HG02678 (cell line): Measurements from ENCODE around the gene CNTFR.

Experiments
- ATAC-seq: cut with Tn5 transposase; IDR thresholded peaks from one replicate; pipeline ENCODE4 v1.9.1; 2021; ENCODE audit warnings: mild to moderate bottlenecking, moderate library complexity; ENCODE audit not compliant: unreplicated experiment

Gene CNTFR

DNA sequence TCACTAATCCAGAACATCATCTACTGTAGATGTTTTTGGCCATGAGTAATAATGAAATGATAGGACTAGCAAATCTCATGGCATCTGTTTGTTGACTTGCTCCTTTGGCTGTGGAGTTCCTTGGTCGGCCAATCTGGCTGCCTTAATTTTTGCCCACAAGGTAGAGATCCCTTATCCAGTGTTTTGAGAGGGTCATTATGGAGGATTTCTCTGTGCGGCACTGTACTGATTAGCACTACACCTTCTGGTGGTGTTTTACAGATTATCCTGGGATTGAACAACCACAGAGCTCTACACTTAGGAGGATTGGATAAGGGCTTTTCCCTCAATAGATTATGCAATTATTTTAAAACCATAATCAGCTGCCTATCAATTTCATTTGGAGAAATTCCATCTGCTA is 63.5 kb downstream of the CNTFR start:
- ATAC-seq: no peak

DNA sequence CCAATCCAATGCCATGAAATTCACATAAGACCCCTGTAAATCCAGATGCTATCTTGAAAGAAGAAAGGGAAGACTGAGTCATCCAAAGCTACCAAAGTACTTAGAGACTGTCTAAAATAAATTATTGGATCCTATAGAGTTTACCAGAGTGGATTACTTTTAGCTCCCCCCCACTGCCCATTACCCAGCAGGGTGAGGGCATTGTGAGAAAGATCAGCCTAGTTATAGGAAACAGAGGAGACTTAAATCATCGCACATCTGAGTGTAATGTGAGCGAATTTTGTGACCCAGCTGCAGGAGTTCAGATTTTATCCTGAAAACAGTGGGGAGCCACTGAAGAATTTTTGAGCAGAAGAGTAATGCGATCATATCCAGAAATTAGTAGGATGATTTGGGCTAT is 65.2 kb downstream of the CNTFR start:
- no peak for ATAC-seq

DNA sequence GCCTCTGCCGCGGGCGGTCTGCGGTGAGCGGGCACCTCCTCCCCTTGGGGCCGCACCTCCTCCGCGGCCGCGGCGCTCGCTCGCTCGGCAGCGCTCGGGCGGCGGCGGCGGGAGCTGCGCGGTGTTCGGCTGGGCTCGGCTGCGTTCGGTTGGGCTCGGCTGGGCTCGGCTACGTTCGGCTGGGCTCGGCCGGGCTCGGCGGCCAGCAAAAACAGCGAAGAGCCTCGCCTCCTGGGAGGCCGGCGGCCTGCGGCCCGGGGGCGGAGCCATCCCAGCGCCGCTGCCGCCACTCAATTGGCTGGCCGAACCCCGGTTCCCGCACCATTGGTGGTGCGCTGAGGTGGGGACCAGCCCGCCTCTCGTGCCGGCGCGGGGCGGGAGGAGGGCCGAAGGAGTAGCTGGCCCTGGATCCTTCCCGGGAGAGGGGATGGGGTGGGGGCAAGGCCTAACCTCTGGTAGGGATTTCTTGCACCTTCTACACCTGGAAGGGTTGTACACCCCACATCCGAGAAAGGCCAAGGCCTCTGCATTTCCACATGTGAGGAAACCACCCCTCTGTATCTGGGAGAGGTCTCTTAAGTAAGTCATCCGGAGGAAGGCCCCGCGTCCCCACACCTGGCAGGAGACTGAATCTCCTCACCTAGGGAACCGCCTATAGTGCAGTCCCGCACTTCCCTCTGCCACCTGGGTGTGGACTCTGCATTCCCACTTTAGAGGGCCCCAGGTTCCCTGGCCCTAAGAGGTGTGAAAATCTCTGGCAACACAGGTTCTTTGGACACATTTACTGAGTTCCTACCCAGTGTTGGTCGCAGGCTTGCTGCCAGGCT is 66.3 kb downstream of the CNTFR start, which contains the start of gene ENHO:
Gene ENHO, minus strand, starts transcription at position 20 of the 827 bp plus-strand sequence. CDS start 1,295 bp downstream, outside the sequence.
- ATAC-seq: peak; percentile 87

DNA sequence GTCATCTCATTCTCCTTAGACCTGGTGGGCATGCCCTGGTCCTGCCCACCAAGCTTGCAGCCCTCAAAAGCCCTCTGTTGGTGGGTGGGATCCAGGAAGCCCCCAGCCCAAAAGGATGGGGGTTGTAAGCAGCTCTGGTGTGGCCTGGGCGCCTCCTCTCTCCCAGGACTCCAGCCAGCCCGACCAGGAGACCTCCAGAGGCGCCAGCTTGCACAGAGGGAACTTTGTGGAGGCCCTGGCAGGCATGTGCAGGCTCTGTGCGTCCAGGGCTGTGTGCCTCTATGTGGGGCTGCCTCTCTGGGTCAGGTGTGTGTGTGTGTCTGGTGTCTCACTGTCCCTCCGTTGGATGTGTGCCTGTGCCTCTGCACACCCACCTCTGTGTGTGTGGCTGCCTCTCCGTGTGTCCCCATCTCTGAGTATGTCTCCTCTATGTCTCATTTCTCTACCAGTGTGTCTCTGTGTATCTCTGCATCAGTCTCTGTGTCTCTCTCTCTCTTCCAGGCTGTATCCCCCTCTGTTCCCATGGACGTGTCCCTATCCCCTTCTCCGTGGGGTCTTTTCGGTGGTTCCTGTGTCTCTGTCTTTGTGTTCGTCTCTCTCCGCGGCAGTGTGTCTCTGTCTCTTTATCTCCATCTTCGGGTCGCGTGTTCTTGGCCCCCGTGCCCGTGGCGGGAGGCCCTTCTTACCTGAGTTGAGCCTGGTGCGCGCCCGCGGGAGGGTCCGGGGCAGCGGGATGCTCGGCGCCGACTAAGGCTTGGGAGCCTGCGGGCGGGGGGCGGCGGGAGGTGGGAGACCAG is 67.2 kb downstream of the CNTFR start:
- no peak for ATAC-seq

DNA sequence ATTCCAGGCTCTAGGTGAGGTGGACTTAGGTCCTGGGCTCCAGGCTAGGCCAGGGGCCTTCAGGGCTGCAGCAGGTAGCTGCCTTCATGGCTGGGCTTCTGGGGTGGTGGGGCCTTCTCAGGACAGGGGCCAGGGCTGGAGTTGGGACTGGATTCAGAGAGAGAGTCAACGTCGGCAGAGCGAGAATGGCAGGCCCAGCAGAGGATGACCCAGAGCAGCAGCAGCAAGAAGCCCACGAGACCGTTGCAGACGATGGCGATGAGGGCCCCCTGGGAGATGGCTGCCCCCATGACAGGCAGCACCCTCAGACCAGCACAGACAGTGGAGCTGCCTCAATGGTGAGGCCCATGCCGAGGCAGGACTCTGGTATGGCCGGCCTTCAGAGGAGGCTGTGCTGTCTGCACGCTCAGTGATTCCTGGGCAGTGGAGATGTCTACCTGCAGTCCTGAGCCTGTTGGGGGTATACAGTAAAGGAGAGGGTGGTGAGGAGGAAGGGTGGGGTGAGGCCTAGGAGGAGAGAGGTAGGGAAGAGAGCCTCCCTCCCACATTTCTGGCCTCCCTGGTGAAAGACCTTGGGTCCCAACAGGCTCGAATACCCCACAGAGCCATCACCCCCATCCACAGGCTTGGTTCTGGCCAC is 68.0 kb downstream of the CNTFR start:
- ATAC-seq: no peak

DNA sequence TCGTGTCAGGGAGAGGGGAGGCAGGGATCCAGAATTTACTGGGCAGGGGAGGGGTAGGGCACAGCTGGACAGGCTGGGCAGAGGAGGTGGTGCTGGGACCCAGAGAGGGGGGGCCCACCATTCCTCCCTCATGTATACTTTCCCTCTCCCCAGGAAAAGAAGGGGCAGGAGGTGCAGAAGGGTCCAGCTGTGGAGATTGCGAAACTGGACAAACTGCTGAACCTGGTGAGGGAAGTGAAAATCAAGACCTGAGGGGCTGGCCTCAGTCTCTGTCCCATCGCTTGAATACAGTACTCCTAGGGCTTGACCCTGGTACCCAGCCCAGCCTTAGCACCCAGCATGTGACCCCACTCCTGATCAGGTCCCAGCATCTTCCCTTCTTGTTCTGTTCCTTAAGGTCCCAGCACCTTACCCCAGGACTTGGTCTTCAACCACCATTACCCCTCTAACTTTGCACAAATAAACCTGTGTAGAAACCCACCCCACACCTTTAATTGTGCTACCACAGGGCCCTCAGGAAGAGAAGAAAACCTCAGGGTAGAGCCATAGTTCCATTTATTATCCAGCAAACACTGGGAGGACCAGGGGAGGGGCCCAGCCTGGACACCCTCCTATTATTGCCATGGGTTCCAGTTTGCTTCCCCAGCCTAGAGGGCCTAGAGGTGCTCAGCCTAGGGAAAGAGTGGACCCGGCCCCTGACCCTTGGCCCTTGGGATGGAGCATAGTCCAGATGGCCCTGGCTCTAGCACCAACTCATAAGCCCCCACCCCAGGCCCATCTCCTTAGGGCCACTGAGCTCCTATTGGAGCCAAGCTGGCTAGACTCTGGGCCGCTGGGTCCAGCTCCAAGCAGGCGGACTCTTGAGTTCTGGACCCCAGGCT is 68.8 kb downstream of the CNTFR start:
- no peak for ATAC-seq

DNA sequence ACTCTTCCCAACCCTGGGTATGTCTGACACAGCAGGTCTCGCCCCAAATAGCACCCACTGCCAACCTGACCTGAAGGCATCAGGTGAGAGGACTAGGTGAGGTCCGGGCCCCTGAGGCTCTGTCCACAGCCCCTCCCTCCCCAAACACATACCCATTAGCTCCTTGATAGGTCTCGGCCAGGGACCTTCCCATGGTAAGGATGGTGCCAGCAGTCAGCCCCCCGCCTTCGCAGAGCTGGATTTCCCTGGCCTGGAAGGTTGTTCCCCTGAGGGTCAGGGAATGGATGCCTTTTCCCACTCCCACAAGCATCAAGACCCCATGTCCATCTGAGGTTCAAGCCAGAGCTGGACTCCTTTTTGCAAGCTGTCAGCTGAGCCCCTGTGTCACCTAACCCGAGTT is 69.4 kb downstream of the CNTFR start:
- no peak for ATAC-seq

DNA sequence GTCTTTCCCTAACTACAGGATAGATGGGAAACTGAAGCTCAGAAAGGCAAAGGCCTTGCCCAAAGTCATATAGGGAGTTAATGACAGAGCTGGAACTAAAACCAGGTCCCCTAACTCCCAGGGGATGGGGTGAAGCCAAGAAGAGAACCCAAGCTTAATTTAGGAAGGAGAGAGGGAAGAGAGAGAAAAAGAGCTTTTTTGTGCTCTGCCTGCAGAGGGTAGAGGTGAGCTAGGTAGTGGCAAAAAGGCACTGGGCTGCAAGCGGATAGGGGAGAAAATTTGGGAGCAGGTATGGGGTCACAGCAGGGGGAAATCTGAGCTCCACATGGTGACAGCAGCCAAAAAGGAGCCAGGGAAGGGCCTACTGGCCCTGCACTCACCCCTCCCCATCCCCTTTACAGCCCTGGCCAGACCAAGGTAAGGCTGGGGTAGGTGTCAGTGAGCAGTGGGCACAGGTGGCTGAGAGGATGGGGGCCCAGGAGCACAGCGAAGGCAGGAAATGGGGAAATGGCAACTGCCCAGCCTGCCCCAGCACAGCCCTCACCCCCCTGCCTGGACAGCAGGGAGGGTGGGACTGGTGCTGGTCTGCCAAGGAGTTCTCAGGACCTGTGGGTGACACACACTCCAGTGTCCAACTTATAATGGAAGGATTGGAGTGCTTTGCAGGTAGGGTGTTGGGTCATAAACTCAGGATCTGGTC is 70.1 kb downstream of the CNTFR start:
- ATAC-seq: no peak

DNA sequence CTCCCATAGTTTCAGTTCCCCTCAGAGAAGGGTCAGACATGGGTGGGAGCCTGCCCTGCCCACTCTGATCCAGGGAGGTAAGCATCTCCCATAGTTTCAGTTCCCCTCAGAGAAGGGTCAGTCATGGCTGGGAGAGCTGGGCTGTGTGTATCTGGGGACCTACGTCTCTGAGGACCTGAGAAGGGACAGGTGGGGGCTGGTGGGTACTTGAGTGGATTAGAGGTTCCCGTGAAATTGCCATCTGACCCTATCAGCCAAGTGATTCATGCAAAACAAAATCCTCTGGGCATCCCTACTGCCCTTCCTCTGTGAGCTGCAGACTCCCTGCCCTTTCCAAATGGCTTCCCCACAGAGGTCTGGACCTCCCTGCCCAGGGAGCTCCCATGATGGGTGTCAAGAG is 70.6 kb downstream of the CNTFR start:
- no peak for ATAC-seq

DNA sequence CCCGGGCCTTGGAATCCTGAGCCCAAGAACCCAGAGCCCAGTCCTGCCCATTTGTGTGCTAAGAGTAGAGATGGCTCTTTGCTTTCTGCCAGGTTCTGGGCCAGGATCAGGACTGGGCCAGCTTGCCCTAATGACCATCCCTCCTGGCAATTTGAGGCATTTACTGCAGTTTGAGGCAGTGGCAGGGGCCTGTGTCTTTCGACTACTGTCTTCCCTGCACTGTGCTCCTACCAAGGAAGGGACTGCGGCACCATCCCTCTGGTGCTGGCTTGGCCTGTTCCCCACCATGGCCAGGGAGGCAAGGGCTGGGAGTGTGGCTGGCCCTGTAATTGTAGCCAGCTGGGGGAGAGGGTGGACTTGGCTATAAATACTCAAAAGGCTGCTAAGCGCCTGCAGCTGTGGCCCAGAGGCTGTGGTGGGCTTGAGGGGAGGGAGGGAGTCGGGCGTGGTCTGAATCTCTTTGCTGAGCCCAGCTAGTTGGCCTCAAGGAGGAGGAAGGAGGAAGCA is 71.4 kb downstream of the CNTFR start:
- no peak for ATAC-seq

DNA sequence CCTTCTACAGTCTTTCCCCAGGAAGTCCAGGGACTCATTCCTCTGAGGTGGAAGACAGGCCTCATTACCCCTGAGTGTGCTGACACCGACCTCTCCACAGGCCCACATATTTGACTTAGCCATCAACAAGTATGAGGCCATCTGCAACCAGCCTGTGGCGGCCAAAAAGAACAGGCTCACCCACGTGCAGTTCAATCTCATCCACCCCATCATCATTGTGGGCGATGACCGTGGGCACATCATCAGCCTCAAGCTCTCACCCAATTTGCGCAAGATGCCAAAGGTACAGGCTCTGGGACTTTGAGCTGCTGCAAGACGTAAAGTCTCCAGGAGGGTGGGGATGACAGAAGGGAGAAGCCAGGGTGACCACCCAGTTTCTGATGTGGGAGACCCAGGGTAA is 72.3 kb downstream of the CNTFR start:
- no peak for ATAC-seq

DNA sequence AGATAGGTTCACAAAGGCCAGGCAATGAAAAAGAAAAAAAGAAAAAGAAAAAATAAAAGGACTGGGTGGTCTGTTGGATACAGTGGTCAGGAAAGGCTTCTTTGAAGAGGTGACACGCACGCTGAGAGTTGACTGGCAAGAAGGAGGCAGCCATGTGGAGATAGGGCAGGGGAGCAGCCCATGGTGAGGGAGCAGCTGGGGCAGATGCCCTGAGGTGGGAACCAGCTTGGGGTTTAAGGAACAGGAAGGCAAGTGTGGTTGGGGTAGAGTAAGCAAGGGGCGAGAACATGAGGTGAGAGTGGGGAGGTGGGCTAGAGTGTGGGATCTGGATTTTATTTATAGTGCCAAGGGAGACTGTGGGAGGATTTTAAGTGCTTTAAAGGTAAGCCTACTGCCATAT is 73.6 kb downstream of the CNTFR start:
- ATAC-seq: no peak

DNA sequence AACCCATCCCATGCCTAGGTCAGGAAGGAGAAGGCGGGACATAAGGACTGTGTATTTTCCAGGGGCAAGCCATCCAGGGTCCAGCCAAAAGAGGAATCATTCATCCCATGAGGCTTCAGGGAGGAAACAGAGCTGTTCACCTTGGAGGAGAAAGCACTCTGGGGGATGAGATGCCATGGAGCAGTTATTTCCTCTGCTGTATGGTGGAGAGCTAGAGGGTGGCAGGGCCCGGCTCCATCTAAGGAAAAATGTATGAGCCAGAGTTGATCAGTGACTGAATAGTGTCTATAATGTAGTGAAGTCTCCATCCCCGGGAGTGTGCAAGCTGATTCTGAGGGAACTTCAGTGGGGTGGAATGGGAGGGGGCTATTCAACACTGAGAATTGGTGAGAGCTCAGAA is 74.7 kb downstream of the CNTFR start:
- no peak for ATAC-seq

DNA sequence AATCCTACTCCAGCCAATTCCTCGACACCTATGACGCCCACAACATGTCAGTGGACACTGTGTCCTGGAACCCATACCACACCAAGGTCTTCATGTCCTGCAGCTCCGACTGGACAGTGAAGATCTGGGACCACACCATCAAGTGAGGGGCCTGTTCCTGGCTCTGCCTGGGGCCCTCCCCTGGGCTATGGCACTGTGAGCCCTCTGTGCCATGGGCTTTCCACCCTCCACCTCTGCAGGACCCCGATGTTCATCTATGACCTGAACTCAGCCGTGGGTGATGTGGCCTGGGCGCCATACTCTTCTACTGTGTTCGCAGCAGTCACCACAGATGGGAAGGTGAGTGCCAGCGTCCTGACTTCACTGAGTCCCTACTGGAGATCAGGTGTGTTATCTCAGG is 75.1 kb downstream of the CNTFR start:
- ATAC-seq: no peak

DNA sequence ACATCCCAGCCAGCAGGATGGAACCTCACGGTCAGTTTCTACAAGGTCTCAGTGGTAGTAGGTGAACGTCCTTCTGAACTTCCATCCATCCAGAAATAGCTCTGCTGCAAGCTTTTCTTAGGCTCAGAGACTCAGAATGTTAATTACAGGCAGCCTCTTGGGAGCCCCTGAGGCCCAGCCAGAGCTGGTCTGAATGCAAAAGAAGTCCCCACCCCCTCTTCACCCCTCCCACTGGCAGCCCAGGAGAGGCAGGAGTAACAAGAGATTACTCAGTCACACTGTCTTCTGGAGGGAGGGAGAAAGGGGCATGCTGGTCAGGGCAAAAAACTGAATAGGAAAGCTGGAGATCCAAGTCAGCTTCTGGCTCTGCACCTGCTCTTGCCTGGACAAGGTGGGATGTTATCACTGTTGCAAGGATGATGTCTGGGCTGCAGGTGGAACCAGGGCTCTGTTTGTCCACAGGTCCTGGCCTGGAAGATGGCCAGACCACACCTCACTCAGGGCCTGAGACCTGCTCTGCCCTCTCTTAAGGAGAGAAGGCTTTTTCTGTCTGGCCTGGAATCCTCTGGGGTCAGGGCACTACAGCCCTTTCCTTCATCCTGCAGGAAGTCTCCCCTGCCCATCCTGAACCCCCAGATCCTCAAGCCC is 75.8 kb downstream of the CNTFR start:
- ATAC-seq: no peak

DNA sequence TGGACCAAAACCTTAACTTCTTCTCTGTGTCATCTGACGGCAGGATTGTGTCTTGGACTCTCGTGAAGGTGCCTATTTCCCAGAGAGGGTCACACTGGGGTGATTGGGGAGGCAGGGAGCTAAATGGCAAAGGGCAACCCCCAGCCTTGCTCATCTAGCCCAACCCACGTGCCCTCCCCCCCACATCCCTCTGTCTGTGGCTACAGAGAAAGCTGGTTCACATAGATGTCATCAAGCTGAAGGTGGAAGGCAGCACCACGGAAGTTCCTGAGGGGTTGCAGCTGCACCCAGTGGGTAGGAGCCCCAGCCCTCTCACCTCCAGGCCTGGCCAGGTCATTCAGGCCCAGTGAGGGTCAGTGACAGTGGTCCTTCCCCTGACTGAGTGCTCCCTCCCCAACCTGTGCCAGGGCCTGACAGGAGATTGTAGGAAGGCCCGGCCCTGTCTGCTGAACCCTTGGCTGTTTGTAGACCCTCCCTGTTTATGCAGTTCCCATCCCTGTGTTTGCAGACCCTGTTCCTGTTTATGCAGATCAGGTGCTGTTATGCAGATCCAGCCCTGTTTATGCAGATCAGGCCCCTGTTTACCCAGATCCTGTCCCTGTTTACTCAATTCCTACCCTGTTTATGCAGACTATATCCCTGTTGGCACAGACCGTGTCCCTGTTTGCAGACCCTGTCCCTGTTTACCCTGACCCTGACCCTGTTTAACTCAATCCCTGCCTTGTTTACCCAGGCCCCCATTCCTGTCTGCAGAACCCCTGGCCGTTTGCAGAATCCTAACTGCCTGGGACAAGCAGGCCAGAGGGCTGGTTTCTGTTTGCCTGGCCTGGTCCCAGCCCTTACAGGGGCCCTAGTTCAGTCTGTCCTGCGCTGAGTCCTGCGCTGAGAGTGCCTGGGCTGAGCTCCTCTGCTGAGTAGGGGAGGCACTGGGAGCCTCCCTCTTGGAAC is 77.1 kb downstream of the CNTFR start:
- ATAC-seq: no peak

DNA sequence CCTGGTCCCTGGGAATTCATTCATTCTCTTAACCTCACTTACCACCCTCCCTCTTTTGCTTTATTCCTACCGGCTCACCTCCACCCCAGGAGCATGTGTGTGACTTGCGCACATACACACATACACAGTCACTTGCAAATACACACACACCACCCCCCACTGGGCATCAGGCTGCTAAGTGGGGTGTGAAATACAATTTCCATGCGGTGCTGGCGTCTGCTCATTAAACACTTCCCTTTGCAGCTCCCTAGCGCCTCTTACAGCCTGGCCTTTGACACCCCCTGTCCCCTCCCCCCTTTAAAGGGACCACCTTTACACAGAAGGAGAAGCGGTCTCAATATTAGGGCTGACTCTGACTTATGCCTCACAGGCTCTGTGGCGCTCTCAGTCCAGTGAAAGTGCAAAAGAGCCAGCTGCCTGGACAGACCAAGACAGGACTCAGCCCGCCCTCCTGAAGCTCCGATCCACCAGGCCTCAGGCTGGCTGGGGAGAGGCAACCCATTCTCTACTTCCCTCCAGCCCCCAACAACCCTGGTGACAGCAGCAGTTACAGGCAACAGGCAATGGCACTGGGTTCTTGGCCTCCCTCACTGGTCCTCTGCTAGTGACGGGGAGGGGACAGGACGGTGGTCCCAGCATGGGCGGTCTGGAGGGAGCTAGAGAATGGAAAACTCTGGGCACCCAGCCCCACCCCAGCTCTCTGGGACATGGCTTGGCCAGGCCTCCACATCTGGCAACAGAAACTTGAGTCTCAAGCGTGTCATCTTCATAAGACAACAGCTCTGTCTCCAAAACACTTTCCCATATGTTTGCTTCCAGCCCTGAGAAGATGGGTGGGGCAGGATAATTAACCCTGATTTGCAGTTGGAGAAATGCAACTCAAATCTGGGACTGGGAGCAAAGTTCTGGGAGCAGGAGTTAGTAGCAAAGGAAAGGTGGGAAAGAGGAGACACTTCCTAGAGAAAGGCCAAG is 78.7 kb downstream of the CNTFR start:
- ATAC-seq: no peak
